ENCODE measurements around the gene SPOCK2.

SPOCK2 gene

GRCh38 chr10:72096115-72097000, 8.0 kb upstream of the SPOCK2 start (continued):
- TF ChIP-seq ZBTB49 (tag by site-specific recombination; IDR thresholded peaks at IDR 0.05; ENCODE audit: low read depth) (no peak), ZNF169 (tag by site-specific recombination; IDR thresholded peaks at IDR 0.05) (no peak), FEZF1 (tag by site-specific recombination; IDR thresholded peaks at IDR 0.05) (0 out of 2 replicates have a peak, but pooled peaks have one; percentile 19), ZNF768 (tag by site-specific recombination; IDR thresholded peaks at IDR 0.05) (no peak), PRDM6 (tag by site-specific recombination; IDR thresholded peaks at IDR 0.05) (0 out of 2 replicates have a peak, but pooled peaks have one; percentile 5), ZNF610 (tag by site-specific recombination; IDR thresholded peaks at IDR 0.05; ENCODE audit: borderline replicate concordance) (peak; percentile 31; the same call in 1 of the 2 replicates), ZNF416 (tag by site-specific recombination; IDR thresholded peaks at IDR 0.05) (no peak), ZNF112 (tag by site-specific recombination; IDR thresholded peaks at IDR 0.05) (no peak), SETDB1 (IDR thresholded peaks at IDR 0.05; ENCODE audit: insufficient read length, low read length) (peak; percentile 19), PATZ1 (tag by site-specific recombination; IDR thresholded peaks at IDR 0.05) (peak; percentile 81), ZNF433 (tag by site-specific recombination; IDR thresholded peaks at IDR 0.05; ENCODE audit: low read depth) (no peak), ZNF19 (tag by site-specific recombination; IDR thresholded peaks at IDR 0.05; ENCODE audit: low read depth) (no peak), ZSCAN30 (tag by site-specific recombination; IDR thresholded peaks at IDR 0.05) (peak; percentile 45; the same call in 1 of the 2 replicates), MZF1 (tag by site-specific recombination; IDR thresholded peaks at IDR 0.05; ENCODE audit: borderline replicate concordance) (peak; percentile 57; the same call in 1 of the 2 replicates), GFI1B (tag by site-specific recombination; IDR thresholded peaks at IDR 0.05) (no peak), ZNF654 (tag by site-specific recombination; IDR thresholded peaks at IDR 0.05; ENCODE audit: low read depth) (no peak), PRDM4 (tag by site-specific recombination; IDR thresholded peaks at IDR 0.05) (0 out of 2 replicates have a peak, but pooled peaks have one; percentile 18), HOXA7 (CRISPR knock-in tag; IDR thresholded peaks at IDR 0.05; ENCODE audit: borderline replicate concordance) (no peak), ZNF580 (tag by site-specific recombination; IDR thresholded peaks at IDR 0.05) (no peak), ZNF16 (tag by site-specific recombination; IDR thresholded peaks at IDR 0.05; ENCODE audit: low read depth) (no peak), KLF9 (tag by site-specific recombination; IDR thresholded peaks at IDR 0.05; ENCODE audit: low read depth) (no peak), WT1 (tag by site-specific recombination; IDR thresholded peaks at IDR 0.05) (peak; percentile 81), ZNF645 (tag by site-specific recombination; IDR thresholded peaks at IDR 0.05) (no peak), ZNF292 (tag by site-specific recombination; IDR thresholded peaks at IDR 0.05; ENCODE audit: borderline replicate concordance, low read depth) (no peak), SCRT2 (tag by site-specific recombination; IDR thresholded peaks at IDR 0.05) (no peak), ZNF10 (tag by site-specific recombination; IDR thresholded peaks at IDR 0.05) (peak; percentile 83), GLIS2 (tag by site-specific recombination; IDR thresholded peaks at IDR 0.05) (peak; percentile 57; the same call in 1 of the 2 replicates)
- TF ChIP-seq, protein P1, sequence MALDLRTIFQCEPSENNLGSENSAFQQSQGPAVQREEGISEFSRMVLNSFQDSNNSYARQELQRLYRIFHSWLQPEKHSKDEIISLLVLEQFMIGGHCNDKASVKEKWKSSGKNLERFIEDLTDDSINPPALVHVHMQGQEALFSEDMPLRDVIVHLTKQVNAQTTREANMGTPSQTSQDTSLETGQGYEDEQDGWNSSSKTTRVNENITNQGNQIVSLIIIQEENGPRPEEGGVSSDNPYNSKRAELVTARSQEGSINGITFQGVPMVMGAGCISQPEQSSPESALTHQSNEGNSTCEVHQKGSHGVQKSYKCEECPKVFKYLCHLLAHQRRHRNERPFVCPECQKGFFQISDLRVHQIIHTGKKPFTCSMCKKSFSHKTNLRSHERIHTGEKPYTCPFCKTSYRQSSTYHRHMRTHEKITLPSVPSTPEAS (tag by site-specific recombination; IDR thresholded peaks at IDR 0.05), result no peak
